ENCODE measurements around the gene PEX7.
"Not testable (repeated sequence)": the region's sequence is repeated elsewhere in the genome, so short reads cannot be mapped to it uniquely, and the experiment has no call there.

The PEX7 gene

GRCh38 chr6:136958168-136958567, 135.8 kb downstream of the PEX7 start:
- DNase-seq = no peak

GRCh38 chr6:136959471-136959891, 137.1 kb downstream of the PEX7 start:
- DNase-seq = no peak

GRCh38 chr6:136959935-136960334, 137.5 kb downstream of the PEX7 start:
- DNase-seq = not testable (repeated sequence)

- DNase-seq = no peak
Observed at GRCh38 chr6:136960781-136961180, 138.4 kb downstream of the PEX7 start.

GRCh38 chr6:136961848-136962247, 139.5 kb downstream of the PEX7 start:
- DNase-seq = no peak

GRCh38 chr6:136962661-136963060, 140.3 kb downstream of the PEX7 start:
- no peak for DNase-seq

- DNase-seq = no peak
Observed at GRCh38 chr6:136963259-136963658, 140.9 kb downstream of the PEX7 start.

All from activated CD4-positive, alpha-beta T cell treated with anti-CD3 and anti-CD28 coated beads, Interleukin-2, amount 50 U/mL, for 16 hours (primary cell).